Measurements from ENCODE around the gene SNAPC2.

Gene SNAPC2

DNA sequence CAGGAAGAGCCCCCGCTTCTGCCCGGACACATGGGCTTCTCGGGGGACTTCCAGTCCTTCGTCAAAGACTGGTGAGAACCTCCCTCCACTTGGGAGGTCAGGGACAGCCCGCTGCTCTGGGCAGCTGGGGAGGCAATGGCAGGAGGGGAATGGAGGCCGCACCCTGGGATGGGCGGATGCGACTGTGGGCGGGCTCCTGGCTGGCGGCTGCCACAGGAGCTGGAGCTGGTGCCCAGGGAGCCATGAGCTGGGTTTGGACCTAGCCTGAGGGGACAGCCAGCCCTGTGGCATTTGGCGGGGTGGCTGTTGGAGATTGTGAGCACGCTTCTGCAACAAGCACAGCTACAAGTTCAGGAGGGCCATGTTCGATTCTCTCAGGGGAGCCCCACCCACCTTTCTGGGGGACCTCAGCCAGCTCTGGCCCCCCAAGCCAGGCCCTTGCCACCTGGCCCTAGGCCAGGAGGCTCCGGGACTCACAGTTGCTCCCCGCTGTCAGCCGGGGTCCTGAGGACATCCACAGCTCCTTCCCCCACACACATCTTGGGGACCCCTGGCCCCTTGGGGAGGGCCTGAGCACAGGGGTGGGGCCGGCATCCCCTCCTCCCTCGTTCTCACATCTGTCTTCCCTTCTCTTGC is 8.5 kb upstream of the SNAPC2 start:
- ChIA-PET POLR2A (interaction anchor here (0.8 to 1.5 kb wide), 2 partner anchors 8 kb away, joined by 4 to 7 read pairs; partner anchors contain the start of genes MAP2K7 and SNAPC2), CTCF (no interaction called here)
- TF ChIP-seq TARDBP (IDR thresholded peaks at IDR 0.05) (no peak), SUZ12 (IDR thresholded peaks at IDR 0.05) (no peak), LEF1 (IDR thresholded peaks at IDR 0.05; ENCODE audit: borderline replicate concordance) (no peak), BHLHE40 (IDR thresholded peaks at IDR 0.05; ENCODE audit: borderline replicate concordance) (no peak), FOXA1 (IDR thresholded peaks at IDR 0.05) (no peak), FOXK2 (IDR thresholded peaks at IDR 0.05) (no peak), ZNF384 (IDR thresholded peaks at IDR 0.05) (no peak), L3MBTL2 (conservative IDR thresholded peaks at IDR 0.05) (no peak), NFRKB (IDR thresholded peaks at IDR 0.05) (no peak), FOXM1 (IDR thresholded peaks at IDR 0.05; ENCODE audit: borderline replicate concordance) (no peak), ARNT (IDR thresholded peaks at IDR 0.05) (no peak), SP1 (IDR thresholded peaks at IDR 0.05) (no peak)
- TF ChIP-seq, protein P1, sequence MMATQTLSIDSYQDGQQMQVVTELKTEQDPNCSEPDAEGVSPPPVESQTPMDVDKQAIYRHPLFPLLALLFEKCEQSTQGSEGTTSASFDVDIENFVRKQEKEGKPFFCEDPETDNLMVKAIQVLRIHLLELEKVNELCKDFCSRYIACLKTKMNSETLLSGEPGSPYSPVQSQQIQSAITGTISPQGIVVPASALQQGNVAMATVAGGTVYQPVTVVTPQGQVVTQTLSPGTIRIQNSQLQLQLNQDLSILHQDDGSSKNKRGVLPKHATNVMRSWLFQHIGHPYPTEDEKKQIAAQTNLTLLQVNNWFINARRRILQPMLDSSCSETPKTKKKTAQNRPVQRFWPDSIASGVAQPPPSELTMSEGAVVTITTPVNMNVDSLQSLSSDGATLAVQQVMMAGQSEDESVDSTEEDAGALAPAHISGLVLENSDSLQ (IDR thresholded peaks at IDR 0.05) = no peak
- DNase-seq (ENCODE audit: extremely low spot score) = no peak

DNA sequence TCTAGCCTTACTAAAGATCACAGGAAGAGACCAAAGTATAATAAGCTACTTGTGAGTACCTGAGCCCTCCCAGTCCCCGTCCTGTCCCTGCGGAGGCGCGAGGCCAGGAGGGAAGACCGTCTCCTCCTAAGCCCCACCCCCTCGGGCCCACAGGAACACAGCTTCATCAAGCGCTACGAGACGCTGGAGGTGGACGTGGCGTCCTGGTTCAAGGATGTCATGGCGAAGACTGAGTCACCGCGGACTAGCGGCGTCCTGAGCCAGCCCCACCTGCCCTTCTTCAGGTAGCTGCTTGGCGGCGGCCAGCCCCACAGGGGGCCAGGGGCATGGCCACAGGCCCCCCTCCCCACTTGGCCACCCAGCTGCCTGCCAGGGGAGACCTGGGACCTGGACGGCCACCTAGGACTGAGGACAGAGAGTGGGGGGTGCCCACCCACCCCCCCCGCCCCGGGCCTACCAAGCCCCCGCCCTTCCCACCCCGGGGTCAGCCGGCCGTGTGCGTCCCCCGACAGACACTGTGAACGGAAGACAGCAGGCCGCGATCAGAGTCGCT is 7.9 kb upstream of the SNAPC2 start:
- CTCF ChIA-PET = no interaction called here
- DNase-seq (ENCODE audit: extremely low spot score) = no peak
- TF ChIP-seq FOXK2 (IDR thresholded peaks at IDR 0.05) (no peak), ARNT (IDR thresholded peaks at IDR 0.05) (no peak), ELF4 (IDR thresholded peaks at IDR 0.05) (no peak), SP1 (IDR thresholded peaks at IDR 0.05) (no peak), SUZ12 (IDR thresholded peaks at IDR 0.05) (no peak), FOXM1 (IDR thresholded peaks at IDR 0.05; ENCODE audit: borderline replicate concordance) (no peak), ZNF384 (IDR thresholded peaks at IDR 0.05) (no peak), L3MBTL2 (conservative IDR thresholded peaks at IDR 0.05) (no peak), LEF1 (IDR thresholded peaks at IDR 0.05; ENCODE audit: borderline replicate concordance) (no peak), FOXA1 (IDR thresholded peaks at IDR 0.05) (no peak), HDGF (IDR thresholded peaks at IDR 0.05; ENCODE audit: borderline replicate concordance) (no peak), TARDBP (IDR thresholded peaks at IDR 0.05) (no peak), NFRKB (IDR thresholded peaks at IDR 0.05) (no peak), BHLHE40 (IDR thresholded peaks at IDR 0.05; ENCODE audit: borderline replicate concordance) (no peak), CTBP1 (IDR thresholded peaks at IDR 0.05; ENCODE audit: borderline replicate concordance) (no peak)
- TF ChIP-seq, protein P1 (IDR thresholded peaks at IDR 0.05) = no peak
- POLR2A ChIA-PET = interaction anchor here (0.6 to 1.5 kb wide), 3 partner anchors 8 to 21 kb away, joined by 3 to 7 read pairs (median 4); partner anchors contain the start of genes MAP2K7 and SNAPC2

DNA sequence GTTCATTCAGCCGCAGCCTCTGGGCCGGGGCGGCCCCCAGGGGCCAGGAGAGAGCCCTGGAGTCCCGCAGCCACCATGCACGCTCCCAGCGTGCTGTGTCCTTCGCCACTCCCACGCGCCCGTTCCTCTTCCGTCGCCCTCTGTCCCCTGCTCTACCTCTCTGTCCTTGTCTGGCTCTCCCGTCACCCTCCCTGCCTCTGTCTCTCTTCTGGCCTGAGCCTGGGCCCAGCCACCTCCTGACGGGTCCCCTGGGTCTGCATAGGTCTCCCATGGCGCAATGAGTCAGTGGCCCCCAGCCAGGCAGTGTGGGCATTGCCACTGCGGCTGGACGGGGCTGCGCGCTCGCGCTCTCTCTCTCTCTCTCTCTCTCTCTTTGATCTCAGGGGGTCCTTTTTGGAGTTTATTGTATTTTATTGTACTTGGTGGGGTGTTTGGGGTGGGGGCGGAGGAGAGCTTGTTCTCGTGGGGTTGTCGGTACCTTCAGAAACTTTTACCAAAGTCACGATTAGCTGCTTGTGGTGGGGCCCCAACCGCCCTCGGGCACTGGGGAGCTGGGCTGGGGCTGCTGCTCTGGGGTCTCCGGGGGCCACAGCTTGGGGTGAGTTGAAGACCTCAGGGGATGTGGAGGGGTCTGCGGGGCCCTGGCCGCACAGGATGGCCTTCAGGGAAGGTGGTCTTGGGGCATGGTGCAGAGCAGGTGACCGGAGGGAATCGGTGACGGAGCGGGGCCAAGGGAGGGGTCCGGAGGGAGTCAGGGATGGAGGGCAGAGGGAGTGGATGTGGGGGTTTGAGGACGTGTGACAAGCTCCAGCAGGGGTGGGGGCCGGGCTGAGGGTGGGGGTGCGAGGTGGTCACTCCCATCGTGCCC is 7.2 kb upstream of the SNAPC2 start:
- ChIA-PET CTCF (interaction anchor here (0.7 kb wide), 1 partner anchor 30 kb away, joined by 3 read pairs; no protein-coding TSS in a partner anchor), POLR2A (interaction anchor here (0.6 to 1.5 kb wide), 2 partner anchors 10 to 22 kb away, joined by 3 to 7 read pairs; partner anchors contain the start of gene MAP2K7)
- no peak for DNase-seq (ENCODE audit: extremely low spot score)
- TF ChIP-seq NFRKB (IDR thresholded peaks at IDR 0.05) (no peak), ARNT (IDR thresholded peaks at IDR 0.05) (no peak), TARDBP (IDR thresholded peaks at IDR 0.05) (no peak), FOXA1 (IDR thresholded peaks at IDR 0.05) (no peak), BHLHE40 (IDR thresholded peaks at IDR 0.05; ENCODE audit: borderline replicate concordance) (no peak), LEF1 (IDR thresholded peaks at IDR 0.05; ENCODE audit: borderline replicate concordance) (no peak), CTBP1 (IDR thresholded peaks at IDR 0.05; ENCODE audit: borderline replicate concordance) (no peak), SP1 (IDR thresholded peaks at IDR 0.05) (no peak), FOXK2 (IDR thresholded peaks at IDR 0.05) (no peak), FOXM1 (IDR thresholded peaks at IDR 0.05; ENCODE audit: borderline replicate concordance) (no peak), ELF4 (IDR thresholded peaks at IDR 0.05) (no peak), ZNF384 (IDR thresholded peaks at IDR 0.05) (no peak), HDGF (IDR thresholded peaks at IDR 0.05; ENCODE audit: borderline replicate concordance) (no peak), L3MBTL2 (conservative IDR thresholded peaks at IDR 0.05) (no peak), SUZ12 (IDR thresholded peaks at IDR 0.05) (no peak)
- TF ChIP-seq, protein P1 (IDR thresholded peaks at IDR 0.05) = no peak

DNA sequence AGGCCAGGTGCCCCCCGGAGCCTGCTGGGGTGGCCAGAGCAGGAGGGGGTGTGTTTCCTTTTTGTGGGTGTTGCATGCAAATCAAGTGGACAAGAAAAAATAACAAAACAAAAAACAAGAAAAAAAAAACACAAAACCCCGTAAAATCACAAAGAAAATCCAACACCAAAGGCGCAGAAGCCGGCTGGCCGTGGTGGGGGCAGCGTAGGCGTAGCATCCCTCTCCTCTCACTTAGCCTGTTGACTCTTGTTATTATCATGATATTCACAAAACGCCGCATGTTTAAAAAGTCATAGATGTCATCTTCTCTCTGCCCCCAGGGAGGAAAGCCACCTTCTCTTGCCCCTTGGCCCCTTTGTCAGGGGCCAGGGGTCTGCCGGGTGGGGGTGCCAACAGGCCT is 6.5 kb upstream of the SNAPC2 start:
- POLR2A ChIA-PET = no interaction called here
- DNase-seq (ENCODE audit: extremely low spot score) = no peak
- TF ChIP-seq FOXA1 (IDR thresholded peaks at IDR 0.05) (no peak), LEF1 (IDR thresholded peaks at IDR 0.05; ENCODE audit: borderline replicate concordance) (no peak), SUZ12 (IDR thresholded peaks at IDR 0.05) (no peak)
- CTCF ChIA-PET = interaction anchor here (0.7 kb wide), 1 partner anchor 29 kb away, joined by 3 read pairs; no protein-coding TSS in a partner anchor

DNA sequence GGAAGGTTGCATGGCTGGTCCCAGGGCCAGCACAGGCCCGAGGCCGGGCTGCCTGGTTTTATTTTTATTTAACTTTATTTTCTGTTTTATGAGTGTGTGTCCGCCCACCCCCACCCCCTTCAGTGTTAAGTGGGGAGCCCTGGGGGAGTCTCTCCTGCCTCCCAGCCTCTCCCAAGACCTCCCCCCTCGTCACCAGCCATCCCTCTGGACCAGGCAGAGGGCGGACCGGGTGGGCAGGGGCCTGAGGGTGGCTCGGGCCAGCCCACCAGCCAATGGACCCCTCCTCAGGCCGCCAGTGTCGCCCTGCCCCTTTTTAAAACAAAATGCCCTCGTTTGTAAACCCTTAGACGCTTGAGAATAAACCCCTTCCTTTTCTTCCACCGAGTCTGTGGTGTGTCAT is 6.0 kb upstream of the SNAPC2 start:
- ChIA-PET CTCF (no interaction called here), POLR2A (interaction anchor here (0.8 kb wide), 1 partner anchor 11 kb away, joined by 5 read pairs; the partner anchor contains the start of gene MAP2K7)
- TF ChIP-seq FOXM1 (IDR thresholded peaks at IDR 0.05; ENCODE audit: borderline replicate concordance) (no peak), FOXA1 (IDR thresholded peaks at IDR 0.05) (no peak), ELF4 (IDR thresholded peaks at IDR 0.05) (no peak), ZNF384 (IDR thresholded peaks at IDR 0.05) (no peak), HDGF (IDR thresholded peaks at IDR 0.05; ENCODE audit: borderline replicate concordance) (no peak), FOXK2 (IDR thresholded peaks at IDR 0.05) (no peak), NFRKB (IDR thresholded peaks at IDR 0.05) (no peak), SP1 (IDR thresholded peaks at IDR 0.05) (no peak), SUZ12 (IDR thresholded peaks at IDR 0.05) (no peak)
- TF ChIP-seq, protein P1 (IDR thresholded peaks at IDR 0.05) = no peak
- DNase-seq (ENCODE audit: extremely low spot score) = no peak

Data from HEK293T (cell line).